HepG2 (cell line): Measurements from ENCODE around the gene RTN3. TPM values are rescaled to one million over a fixed set of nuclear protein-coding genes. Genes with fewer than 3 reads are reported as not detected.

Experiments used
- ATRX ChIP-seq: sonication (generic); formaldehyde crosslinking; IDR thresholded peaks from 2 replicates; pipeline ENCODE4 v1.4.0; 2020; ENCODE audit warnings: missing genetic modification reagents, borderline replicate concordance
- EEA1 ChIP-seq: sonication (generic); formaldehyde crosslinking; IDR thresholded peaks from 2 replicates; pipeline ENCODE4 v1.5.1; 2020; ENCODE audit warnings: mild to moderate bottlenecking, missing genetic modification reagents, borderline replicate concordance
- HOXA5 ChIP-seq: sonication (generic); formaldehyde crosslinking; IDR thresholded peaks from 2 replicates; pipeline ENCODE4 v1.4.0; 2020; ENCODE audit warnings: missing genetic modification reagents
- KDM1A ChIP-seq: IDR thresholded peaks from 2 replicates; pipeline ENCODE4 v1.6.1; 2016; ENCODE audit warnings: missing compliant biosample characterization
- MAZ ChIP-seq, 2 experiments: sonication (generic) in 1 of 2; formaldehyde crosslinking in 1 of 2; IDR thresholded peaks; 2 replicates each; pipeline versions ENCODE4 v1.5.0 to v1.6.1; 2012 to 2020; ENCODE audit warnings: low read depth in 2 of 2, mild to moderate bottlenecking in 2 of 2, borderline replicate concordance in 1 of 2, improper control_type of control experiment in 1 of 2, low read length in 1 of 2, missing genetic modification reagents in 1 of 2, moderate library complexity in 1 of 2
- NFE2L1 ChIP-seq: sonication (generic); formaldehyde crosslinking; IDR thresholded peaks from 2 replicates; pipeline ENCODE4 v1.4.0; 2020; ENCODE audit warnings: missing genetic modification reagents, mild to moderate bottlenecking, borderline replicate concordance
- PHF8 ChIP-seq: sonication (generic); formaldehyde crosslinking; IDR thresholded peaks from 2 replicates; pipeline ENCODE4 v1.5.0; 2020; ENCODE audit warnings: missing genetic modification reagents
- SALL2 ChIP-seq: sonication (generic); formaldehyde crosslinking; IDR thresholded peaks from 2 replicates; pipeline ENCODE4 v1.8.1; 2023; ENCODE audit warnings: mild to moderate bottlenecking, missing genetic modification reagents, inconsistent platforms
- SMARCC2 ChIP-seq: fragments of 450-650 bp; IDR thresholded peaks from 2 replicates; pipeline ENCODE4 v1.6.1; 2017; ENCODE audit warnings: antibody characterized with exemption, mild to moderate bottlenecking
- SP2 ChIP-seq: sonication (generic); formaldehyde crosslinking; IDR thresholded peaks from 2 replicates; pipeline ENCODE4 v1.5.1; 2020; ENCODE audit warnings: mild to moderate bottlenecking, missing genetic modification reagents
- ZFP36L1 ChIP-seq: sonication (generic); formaldehyde crosslinking; IDR thresholded peaks from 2 replicates; pipeline ENCODE4 v1.8.0; 2022; ENCODE audit warnings: mild to moderate bottlenecking, missing genetic modification reagents, moderate library complexity
- ZFP62 ChIP-seq: sonication (generic); formaldehyde crosslinking; IDR thresholded peaks from 2 replicates; pipeline ENCODE4 v1.4.0; 2020; ENCODE audit warnings: missing genetic modification reagents
- ZFYVE20 ChIP-seq: sonication (generic); formaldehyde crosslinking; IDR thresholded peaks from 2 replicates; pipeline ENCODE4 v1.8.0; 2023; ENCODE audit warnings: low read depth, mild to moderate bottlenecking, moderate library complexity, missing genetic modification reagents, borderline replicate concordance
- ZNF543 ChIP-seq: sonication (generic); formaldehyde crosslinking; IDR thresholded peaks from 2 replicates; pipeline ENCODE4 v1.4.0; 2020; ENCODE audit warnings: mild to moderate bottlenecking, missing genetic modification reagents
- ZNF879 ChIP-seq: sonication (generic); formaldehyde crosslinking; IDR thresholded peaks from 2 replicates; pipeline ENCODE4 v1.8.1; 2023; ENCODE audit warnings: missing genetic modification reagents
- polyA plus RNA-seq, 8 experiments: library from polyadenylated mRNA; depleted of rRNA in 3 of 8; stranded (reverse) in 7 of 8; unstranded in 1 of 8; fragments of >200 nt; fragmentation: Illumina TruSeq in 4 of 8; extraction: Trizol in 4 of 8; gene quantifications; 2 replicates each; pipeline versions ENCODE4 v1.2.1 to v1.2.3, GENCODE V29; 2011 to 2016; ENCODE audit warnings: low read depth in 4 of 8, missing spikeins in 1 of 8, mixed read lengths in 1 of 8; ENCODE audit not compliant: insufficient read depth in 1 of 8
- total RNA-seq, 5 experiments: library from RNA; depleted of rRNA; stranded (reverse); fragments of >200 nt; fragmentation: Illumina TruSeq; extraction: Trizol; gene quantifications; 2 replicates each; pipeline ENCODE4 v1.2.3, GENCODE V29; 2016; ENCODE audit warnings: low read depth in 1 of 5
- TF ChIP-seq, protein P1 (sequence below): sonication (generic); formaldehyde crosslinking; IDR thresholded peaks from 2 replicates; pipeline ENCODE4 v1.5.1; 2020; ENCODE audit warnings: mild to moderate bottlenecking, missing genetic modification reagents
- TF ChIP-seq, protein P2 (sequence below): sonication (generic); formaldehyde crosslinking; conservative IDR thresholded peaks from 2 replicates; pipeline ENCODE4 v1.8.1; 2023; ENCODE audit warnings: missing genetic modification reagents
- TF ChIP-seq, protein P3 (sequence below): sonication (generic); formaldehyde crosslinking; IDR thresholded peaks from 2 replicates; pipeline ENCODE4 v1.5.0; 2020; ENCODE audit warnings: mild to moderate bottlenecking, low read depth, missing genetic modification reagents, borderline replicate concordance
- TF ChIP-seq, protein P4 (sequence below): sonication (generic); formaldehyde crosslinking; IDR thresholded peaks from 2 replicates; pipeline ENCODE4 v1.4.0; 2020; ENCODE audit warnings: mild to moderate bottlenecking, missing genetic modification reagents
- TF ChIP-seq, protein P5 (sequence below): sonication (generic); formaldehyde crosslinking; IDR thresholded peaks from 2 replicates; pipeline ENCODE4 v1.4.0; 2020; ENCODE audit warnings: missing genetic modification reagents
- TF ChIP-seq, protein P6 (sequence below): sonication (generic); formaldehyde crosslinking; IDR thresholded peaks from 2 replicates; pipeline ENCODE4 v1.4.0; 2020; ENCODE audit warnings: missing genetic modification reagents

Gene RTN3
- total and polyA plus RNA-seq, 2 of the 13 experiments (the other 11 are each of a cell fraction or from before 2014, with no cell fraction given), result 32.2 to 41.1 TPM

DNA sequence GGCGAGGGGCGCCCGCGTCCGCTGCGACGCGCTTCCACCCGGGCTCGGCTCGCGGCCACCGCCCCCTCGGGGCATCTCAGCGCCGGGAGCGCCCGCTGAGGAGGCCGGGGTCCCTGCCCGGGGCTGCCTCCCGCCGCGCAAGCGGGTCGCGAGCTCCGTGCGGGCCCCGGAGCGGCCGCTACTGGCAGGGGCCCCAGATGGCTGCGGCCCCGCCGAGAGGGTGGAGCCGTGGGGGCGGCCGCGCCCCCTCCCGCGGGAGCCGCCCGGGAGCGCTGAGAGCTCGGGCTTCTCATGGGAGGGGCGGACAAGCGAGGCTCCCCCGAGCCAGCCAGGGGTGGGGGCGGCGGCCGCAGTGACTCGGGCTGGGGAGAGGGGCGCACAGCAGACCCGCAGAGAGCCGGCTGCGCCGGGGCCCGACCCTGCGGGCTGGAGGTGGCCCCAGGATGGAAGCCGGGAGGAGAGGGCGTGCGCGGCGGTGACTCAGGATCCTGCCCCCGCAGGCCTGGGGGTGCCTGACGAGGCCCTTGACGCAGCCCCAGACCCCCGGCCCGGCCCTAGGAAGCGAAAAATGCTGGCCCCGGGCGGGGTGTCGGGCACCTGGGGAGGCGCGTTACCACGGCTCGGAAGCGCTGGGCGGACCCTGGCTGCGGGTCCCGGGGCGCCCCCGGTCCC, 87.9 kb downstream of the RTN3 start (continued):
- TF ChIP-seq, protein P1, sequence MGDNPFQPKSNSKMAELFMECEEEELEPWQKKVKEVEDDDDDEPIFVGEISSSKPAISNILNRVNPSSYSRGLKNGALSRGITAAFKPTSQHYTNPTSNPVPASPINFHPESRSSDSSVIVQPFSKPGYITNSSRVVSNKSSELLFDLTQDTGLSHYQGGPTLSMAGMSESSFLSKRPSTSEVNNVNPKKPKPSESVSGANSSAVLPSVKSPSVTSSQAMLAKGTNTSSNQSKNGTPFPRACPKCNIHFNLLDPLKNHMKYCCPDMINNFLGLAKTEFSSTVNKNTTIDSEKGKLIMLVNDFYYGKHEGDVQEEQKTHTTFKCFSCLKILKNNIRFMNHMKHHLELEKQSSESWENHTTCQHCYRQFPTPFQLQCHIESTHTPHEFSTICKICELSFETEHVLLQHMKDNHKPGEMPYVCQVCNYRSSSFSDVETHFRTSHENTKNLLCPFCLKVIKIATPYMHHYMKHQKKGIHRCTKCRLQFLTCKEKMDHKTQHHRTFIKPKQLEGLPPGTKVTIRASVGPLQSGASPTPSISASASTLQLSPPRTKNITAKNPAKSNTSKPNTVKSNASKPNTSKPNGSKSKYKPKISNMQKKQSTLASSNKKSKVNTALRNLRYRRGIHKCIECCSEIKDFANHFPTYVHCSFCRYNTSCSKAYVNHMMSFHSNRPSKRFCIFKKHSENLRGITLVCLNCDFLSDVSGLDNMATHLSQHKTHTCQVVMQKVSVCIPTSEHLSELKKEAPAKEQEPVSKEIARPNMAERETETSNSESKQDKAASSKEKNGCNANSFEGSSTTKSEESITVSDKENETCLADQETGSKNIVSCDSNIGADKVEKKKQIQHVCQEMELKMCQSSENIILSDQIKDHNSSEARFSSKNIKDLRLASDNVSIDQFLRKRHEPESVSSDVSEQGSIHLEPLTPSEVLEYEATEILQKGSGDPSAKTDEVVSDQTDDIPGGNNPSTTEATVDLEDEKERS (CRISPR knock-in tag), result no peak
- TF ChIP-seq PHF8 (CRISPR knock-in tag) (peak; percentile 23; the same call in 1 of the 2 replicates), SALL2 (no peak), HOXA5 (peak; percentile 47; the same call in 1 of the 2 replicates), ZNF879 (CRISPR knock-in tag) (0 out of 2 replicates have a peak, but pooled peaks have one; percentile 26), KDM1A (CRISPR knock-in tag) (no peak), SP2 (CRISPR knock-in tag) (no peak), SMARCC2 (no peak), ZNF543 (no peak), EEA1 (CRISPR knock-in tag) (no peak), NFE2L1 (CRISPR knock-in tag) (no peak), ZFP62 (CRISPR knock-in tag) (no peak), ZFYVE20 (no peak), ATRX (CRISPR knock-in tag) (no peak), ZFP36L1 (CRISPR knock-in tag) (no peak), MAZ (IDR thresholded peaks at IDR 0.05; ENCODE audit: borderline replicate concordance, low read depth, low read length) (no peak), MAZ (CRISPR knock-in tag; IDR thresholded peaks at IDR 0.05; ENCODE audit: low read depth) (0 out of 2 replicates have a peak, but pooled peaks have one; percentile 6)
- TF ChIP-seq, protein P2, sequence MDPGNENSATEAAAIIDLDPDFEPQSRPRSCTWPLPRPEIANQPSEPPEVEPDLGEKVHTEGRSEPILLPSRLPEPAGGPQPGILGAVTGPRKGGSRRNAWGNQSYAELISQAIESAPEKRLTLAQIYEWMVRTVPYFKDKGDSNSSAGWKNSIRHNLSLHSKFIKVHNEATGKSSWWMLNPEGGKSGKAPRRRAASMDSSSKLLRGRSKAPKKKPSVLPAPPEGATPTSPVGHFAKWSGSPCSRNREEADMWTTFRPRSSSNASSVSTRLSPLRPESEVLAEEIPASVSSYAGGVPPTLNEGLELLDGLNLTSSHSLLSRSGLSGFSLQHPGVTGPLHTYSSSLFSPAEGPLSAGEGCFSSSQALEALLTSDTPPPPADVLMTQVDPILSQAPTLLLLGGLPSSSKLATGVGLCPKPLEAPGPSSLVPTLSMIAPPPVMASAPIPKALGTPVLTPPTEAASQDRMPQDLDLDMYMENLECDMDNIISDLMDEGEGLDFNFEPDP (CRISPR knock-in tag), result no peak
- TF ChIP-seq, protein P3, sequence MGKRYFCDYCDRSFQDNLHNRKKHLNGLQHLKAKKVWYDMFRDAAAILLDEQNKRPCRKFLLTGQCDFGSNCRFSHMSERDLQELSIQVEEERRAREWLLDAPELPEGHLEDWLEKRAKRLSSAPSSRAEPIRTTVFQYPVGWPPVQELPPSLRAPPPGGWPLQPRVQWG, result 0 out of 2 replicates have a peak, but pooled peaks have one; percentile 34
- TF ChIP-seq, protein P4, sequence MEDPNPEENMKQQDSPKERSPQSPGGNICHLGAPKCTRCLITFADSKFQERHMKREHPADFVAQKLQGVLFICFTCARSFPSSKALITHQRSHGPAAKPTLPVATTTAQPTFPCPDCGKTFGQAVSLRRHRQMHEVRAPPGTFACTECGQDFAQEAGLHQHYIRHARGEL (CRISPR knock-in tag), result no peak
- TF ChIP-seq, protein P5, sequence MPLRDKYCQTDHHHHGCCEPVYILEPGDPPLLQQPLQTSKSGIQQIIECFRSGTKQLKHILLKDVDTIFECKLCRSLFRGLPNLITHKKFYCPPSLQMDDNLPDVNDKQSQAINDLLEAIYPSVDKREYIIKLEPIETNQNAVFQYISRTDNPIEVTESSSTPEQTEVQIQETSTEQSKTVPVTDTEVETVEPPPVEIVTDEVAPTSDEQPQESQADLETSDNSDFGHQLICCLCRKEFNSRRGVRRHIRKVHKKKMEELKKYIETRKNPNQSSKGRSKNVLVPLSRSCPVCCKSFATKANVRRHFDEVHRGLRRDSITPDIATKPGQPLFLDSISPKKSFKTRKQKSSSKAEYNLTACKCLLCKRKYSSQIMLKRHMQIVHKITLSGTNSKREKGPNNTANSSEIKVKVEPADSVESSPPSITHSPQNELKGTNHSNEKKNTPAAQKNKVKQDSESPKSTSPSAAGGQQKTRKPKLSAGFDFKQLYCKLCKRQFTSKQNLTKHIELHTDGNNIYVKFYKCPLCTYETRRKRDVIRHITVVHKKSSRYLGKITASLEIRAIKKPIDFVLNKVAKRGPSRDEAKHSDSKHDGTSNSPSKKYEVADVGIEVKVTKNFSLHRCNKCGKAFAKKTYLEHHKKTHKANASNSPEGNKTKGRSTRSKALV (CRISPR knock-in tag), result 0 out of 2 replicates have a peak, but pooled peaks have one; percentile 88
- TF ChIP-seq, protein P6, sequence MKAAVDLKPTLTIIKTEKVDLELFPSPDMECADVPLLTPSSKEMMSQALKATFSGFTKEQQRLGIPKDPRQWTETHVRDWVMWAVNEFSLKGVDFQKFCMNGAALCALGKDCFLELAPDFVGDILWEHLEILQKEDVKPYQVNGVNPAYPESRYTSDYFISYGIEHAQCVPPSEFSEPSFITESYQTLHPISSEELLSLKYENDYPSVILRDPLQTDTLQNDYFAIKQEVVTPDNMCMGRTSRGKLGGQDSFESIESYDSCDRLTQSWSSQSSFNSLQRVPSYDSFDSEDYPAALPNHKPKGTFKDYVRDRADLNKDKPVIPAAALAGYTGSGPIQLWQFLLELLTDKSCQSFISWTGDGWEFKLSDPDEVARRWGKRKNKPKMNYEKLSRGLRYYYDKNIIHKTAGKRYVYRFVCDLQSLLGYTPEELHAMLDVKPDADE (CRISPR knock-in tag), result no peak
